OCI-LY1 (cell line): ENCODE results near the gene DUSP7.

Source experiments
- H2AFZ ChIP-seq: fragments of 200-600 bp; sonication (generic), shearing (Covaris generic); 2 replicates; pipeline ENCODE4 v1.6.0; 2014; ENCODE audit warnings: antibody characterized with exemption, mild to moderate bottlenecking, low read length
- H3F3A ChIP-seq: fragments of 200-600 bp; sonication (generic), shearing (Covaris generic); 2 replicates; pipeline ENCODE4 v1.6.0; 2014; ENCODE audit warnings: mild to moderate bottlenecking, antibody characterized with exemption, low read length, moderate library complexity; ENCODE audit not compliant: insufficient read depth
- H3K27ac ChIP-seq: fragments of 200-600 bp; sonication (generic); 2 replicates; pipeline ENCODE4 v1.5.1; 2014; ENCODE audit warnings: low read length, mixed run types, mild to moderate bottlenecking, low read depth; ENCODE audit not compliant: poor library complexity, severe bottlenecking
- H3K27me3 ChIP-seq: fragments of 200-600 bp; sonication (generic); 2 replicates; pipeline ENCODE4 v1.6.0; 2014; ENCODE audit warnings: antibody characterized with exemption, mild to moderate bottlenecking, low read length, moderate library complexity; ENCODE audit not compliant: insufficient read depth
- H3K36me3 ChIP-seq: fragments of 200-600 bp; sonication (generic); 2 replicates; pipeline ENCODE4 v1.6.1; 2014; ENCODE audit warnings: mild to moderate bottlenecking, antibody characterized with exemption, low read length, moderate library complexity, mixed read lengths; ENCODE audit not compliant: insufficient read depth
- H3K4me1 ChIP-seq: fragments of 200-600 bp; sonication (generic); 2 replicates; pipeline ENCODE4 v1.5.1; 2014; ENCODE audit warnings: mild to moderate bottlenecking, low read length, moderate library complexity; ENCODE audit not compliant: insufficient read depth, severe bottlenecking
- H3K4me2 ChIP-seq: fragments of 200-600 bp; sonication (generic), shearing (Covaris generic); 2 replicates; pipeline ENCODE4 v1.6.1; 2014; ENCODE audit warnings: low read length
- H3K4me3 ChIP-seq: fragments of 200-600 bp; sonication (generic); 2 replicates; pipeline ENCODE4 v1.5.1; 2014; ENCODE audit warnings: low read length, low read depth, mild to moderate bottlenecking, mixed read lengths; ENCODE audit not compliant: poor library complexity, severe bottlenecking
- H3K79me2 ChIP-seq: fragments of 200-600 bp; shearing (Covaris generic); 2 replicates; pipeline ENCODE4 v1.6.1; 2016; ENCODE audit warnings: mixed run types, low read length, mixed read lengths; ENCODE audit not compliant: insufficient read depth
- H3K9ac ChIP-seq: fragments of 200-600 bp; sonication (generic), shearing (Covaris generic); 2 replicates; pipeline ENCODE4 v1.6.1; 2014; ENCODE audit warnings: mild to moderate bottlenecking, low read length, mixed read lengths
- H3K9me2 ChIP-seq: fragments of 200-600 bp; sonication (generic), shearing (Covaris generic); 2 replicates; pipeline ENCODE4 v1.6.1; 2014; ENCODE audit warnings: low read depth, mild to moderate bottlenecking, low read length, mixed read lengths
- H3K9me3 ChIP-seq: fragments of 200-600 bp; shearing (Covaris generic); 2 replicates; pipeline ENCODE4 v1.6.1; 2014; ENCODE audit warnings: low read length, mixed read lengths
- H4K20me1 ChIP-seq: fragments of 200-600 bp; sonication (generic), shearing (Covaris generic); 2 replicates; pipeline ENCODE4 v1.6.0; 2016; ENCODE audit warnings: mild to moderate bottlenecking, low read length; ENCODE audit not compliant: insufficient read depth
- EZH2 ChIP-seq: fragments of 200-600 bp; sonication (generic), shearing (Covaris generic); IDR thresholded peaks from 2 replicates; pipeline ENCODE4 v1.8.0; 2017; ENCODE audit warnings: borderline replicate concordance, mixed run types, mild to moderate bottlenecking, antibody characterized with exemption, low read length, moderate library complexity, mixed read lengths
- TF ChIP-seq, protein P1 (sequence below): fragments of 200-600 bp; sonication (generic), shearing (Covaris generic); IDR thresholded peaks from 2 replicates; pipeline ENCODE4 v1.5.1; 2017; ENCODE audit warnings: mild to moderate bottlenecking, antibody characterized with exemption, low read length, moderate library complexity, mixed read lengths

DUSP7 gene

GRCh38 chr3:52025453-52025852 lies 30.9 kb downstream of the DUSP7 start:
- Histone ChIP-seq H3K4me2 (no peak overlapping the region), H3K27me3 (peaks cover 5% of the 10 kb centered on the region; the same call in 1 of the 2 replicates), H3K9me2 (no peaks in the 10 kb centered on the region), H3F3A (no peaks in the 10 kb centered on the region), H2AFZ (no peak overlapping the region), H3K4me1 (no peaks in the 10 kb centered on the region), H3K9ac (no peak overlapping the region), H3K4me3 (no peak overlapping the region), H3K9me3 (no peaks in the 10 kb centered on the region), H4K20me1 (no peaks in the 10 kb centered on the region), H3K36me3 (no peaks in the 10 kb centered on the region), H3K27ac (no peak overlapping the region), H3K79me2 (no peaks in the 10 kb centered on the region)
- TF ChIP-seq, protein P1, sequence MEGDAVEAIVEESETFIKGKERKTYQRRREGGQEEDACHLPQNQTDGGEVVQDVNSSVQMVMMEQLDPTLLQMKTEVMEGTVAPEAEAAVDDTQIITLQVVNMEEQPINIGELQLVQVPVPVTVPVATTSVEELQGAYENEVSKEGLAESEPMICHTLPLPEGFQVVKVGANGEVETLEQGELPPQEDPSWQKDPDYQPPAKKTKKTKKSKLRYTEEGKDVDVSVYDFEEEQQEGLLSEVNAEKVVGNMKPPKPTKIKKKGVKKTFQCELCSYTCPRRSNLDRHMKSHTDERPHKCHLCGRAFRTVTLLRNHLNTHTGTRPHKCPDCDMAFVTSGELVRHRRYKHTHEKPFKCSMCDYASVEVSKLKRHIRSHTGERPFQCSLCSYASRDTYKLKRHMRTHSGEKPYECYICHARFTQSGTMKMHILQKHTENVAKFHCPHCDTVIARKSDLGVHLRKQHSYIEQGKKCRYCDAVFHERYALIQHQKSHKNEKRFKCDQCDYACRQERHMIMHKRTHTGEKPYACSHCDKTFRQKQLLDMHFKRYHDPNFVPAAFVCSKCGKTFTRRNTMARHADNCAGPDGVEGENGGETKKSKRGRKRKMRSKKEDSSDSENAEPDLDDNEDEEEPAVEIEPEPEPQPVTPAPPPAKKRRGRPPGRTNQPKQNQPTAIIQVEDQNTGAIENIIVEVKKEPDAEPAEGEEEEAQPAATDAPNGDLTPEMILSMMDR = no peak
- TF ChIP-seq EZH2 = no peak

DNA sequence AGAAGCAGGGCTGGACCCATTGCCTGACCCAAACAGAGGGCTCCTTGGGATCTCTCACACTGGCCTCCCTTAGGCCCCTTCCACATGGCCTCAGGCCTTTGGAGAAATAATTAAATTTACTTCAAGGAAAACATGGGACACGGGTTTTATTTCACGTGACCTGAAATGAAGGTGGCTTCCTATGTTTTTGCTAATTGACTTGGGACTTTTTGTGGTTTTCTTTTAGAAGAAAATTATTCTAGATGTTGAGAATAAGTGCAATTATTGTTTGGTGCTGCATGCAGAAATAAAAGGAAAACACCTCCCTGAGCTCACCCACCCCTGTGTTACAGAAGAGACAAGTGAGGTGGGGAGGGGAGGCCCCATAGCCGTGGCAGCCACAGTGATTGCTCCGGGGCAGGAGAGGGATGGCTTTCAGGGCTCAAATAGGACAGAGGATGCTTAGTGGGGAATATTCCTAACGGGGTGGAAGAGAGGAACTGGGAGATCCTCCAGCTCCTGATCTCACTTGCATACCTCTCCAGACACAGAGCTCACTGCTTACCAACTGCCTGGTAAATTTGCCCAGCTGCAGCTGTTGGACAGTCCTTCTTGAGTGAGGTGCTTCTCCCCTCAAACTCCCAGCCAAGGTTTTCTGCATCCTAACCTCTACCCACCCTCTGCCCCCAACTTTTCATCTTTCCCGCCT lies 31.5 kb downstream of the DUSP7 start:
- no peaks in the 10 kb centered on the region for H4K20me1 ChIP-seq
- H3K4me1 ChIP-seq = no peaks in the 10 kb centered on the region
- no peak overlapping the region for H2AFZ ChIP-seq
- H3K27me3 ChIP-seq = no peaks in the 10 kb centered on the region
- H3K9ac ChIP-seq = no peak overlapping the region
- no peaks in the 10 kb centered on the region for H3K9me3 ChIP-seq
- no peak overlapping the region for H3K27ac ChIP-seq
- TF ChIP-seq EZH2 = no peak
- TF ChIP-seq, protein P1 = no peak
- H3K9me2 ChIP-seq = no peaks in the 10 kb centered on the region
- no peaks in the 10 kb centered on the region for H3K79me2 ChIP-seq
- no peak overlapping the region for H3K4me3 ChIP-seq
- H3F3A ChIP-seq = no peaks in the 10 kb centered on the region
- no peaks in the 10 kb centered on the region for H3K36me3 ChIP-seq
- no peak overlapping the region for H3K4me2 ChIP-seq

GRCh38 chr3:52023860-52024764 lies 32.3 kb downstream of the DUSP7 start:
- Histone ChIP-seq H3K79me2 (no peaks in the 10 kb centered on the region), H3K4me1 (no peaks in the 10 kb centered on the region), H2AFZ (no peak overlapping the region), H3K27me3 (no peaks in the 10 kb centered on the region), H3K27ac (no peak overlapping the region), H3K9me2 (no peaks in the 10 kb centered on the region), H3F3A (no peaks in the 10 kb centered on the region), H3K4me3 (no peak overlapping the region), H3K4me2 (no peak overlapping the region), H3K9me3 (no peaks in the 10 kb centered on the region), H3K9ac (no peak overlapping the region), H3K36me3 (no peaks in the 10 kb centered on the region), H4K20me1 (no peaks in the 10 kb centered on the region)
- no peak for TF ChIP-seq EZH2
- TF ChIP-seq, protein P1 = no peak
